Gastroesophageal sphincter (tissue), 3 donors: ENCODE results near the gene ARHGAP44.

Experiments
- EP300 ChIP-seq: sonication (generic); formaldehyde crosslinking; IDR thresholded peaks from one replicate; pipeline ENCODE4 v1.6.1; 2017; ENCODE audit warnings: antibody characterized with exemption, mild to moderate bottlenecking
- POLR2A ChIP-seq, 2 donors: fragments of 450-650 bp; IDR thresholded peaks; one replicate each; pipeline ENCODE4 v1.6.1; 2017; ENCODE audit warnings: antibody characterized with exemption in 2 of 2, mild to moderate bottlenecking in 2 of 2, moderate library complexity in 1 of 2
- POLR2AphosphoS5 ChIP-seq: sonication (generic); formaldehyde crosslinking; IDR thresholded peaks from one replicate; pipeline ENCODE4 v1.6.1; 2017; ENCODE audit warnings: antibody characterized with exemption
- TF ChIP-seq, protein P1 (sequence below), 4 experiments: fragments of 200-600 bp in 2 of 4; fragments of 450-650 bp in 2 of 4; sonication (generic) in 1 of 4; IDR thresholded peaks; one replicate each; pipeline ENCODE4 v1.5.1; 2017 to 2019; ENCODE audit warnings: antibody characterized with exemption in 4 of 4, mild to moderate bottlenecking in 2 of 4, moderate library complexity in 2 of 4

DNA sequence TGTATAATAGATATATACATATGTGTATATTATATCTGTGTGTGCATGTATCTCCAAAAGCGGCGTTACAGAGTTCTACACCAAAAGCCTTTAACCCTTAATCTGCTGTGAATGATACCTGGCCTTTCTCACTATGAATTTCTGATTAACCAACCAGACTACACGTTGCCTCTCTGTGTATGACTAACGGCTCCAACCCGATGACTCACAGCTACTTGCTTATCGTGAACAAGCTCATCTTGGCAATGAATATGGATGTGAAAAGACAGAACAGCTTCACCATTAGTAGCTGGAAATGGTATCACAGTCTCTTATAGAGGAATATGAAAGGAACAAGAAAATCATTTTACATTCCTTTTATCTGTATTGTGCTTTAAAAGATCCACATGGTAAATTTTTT lies 23.8 kb upstream of the ARHGAP44 start:
- TF ChIP-seq POLR2AphosphoS5 (peak; percentile 30), POLR2A (IDR thresholded peaks at IDR 0.05) (no peak), EP300 (no peak)
- TF ChIP-seq, protein P1, sequence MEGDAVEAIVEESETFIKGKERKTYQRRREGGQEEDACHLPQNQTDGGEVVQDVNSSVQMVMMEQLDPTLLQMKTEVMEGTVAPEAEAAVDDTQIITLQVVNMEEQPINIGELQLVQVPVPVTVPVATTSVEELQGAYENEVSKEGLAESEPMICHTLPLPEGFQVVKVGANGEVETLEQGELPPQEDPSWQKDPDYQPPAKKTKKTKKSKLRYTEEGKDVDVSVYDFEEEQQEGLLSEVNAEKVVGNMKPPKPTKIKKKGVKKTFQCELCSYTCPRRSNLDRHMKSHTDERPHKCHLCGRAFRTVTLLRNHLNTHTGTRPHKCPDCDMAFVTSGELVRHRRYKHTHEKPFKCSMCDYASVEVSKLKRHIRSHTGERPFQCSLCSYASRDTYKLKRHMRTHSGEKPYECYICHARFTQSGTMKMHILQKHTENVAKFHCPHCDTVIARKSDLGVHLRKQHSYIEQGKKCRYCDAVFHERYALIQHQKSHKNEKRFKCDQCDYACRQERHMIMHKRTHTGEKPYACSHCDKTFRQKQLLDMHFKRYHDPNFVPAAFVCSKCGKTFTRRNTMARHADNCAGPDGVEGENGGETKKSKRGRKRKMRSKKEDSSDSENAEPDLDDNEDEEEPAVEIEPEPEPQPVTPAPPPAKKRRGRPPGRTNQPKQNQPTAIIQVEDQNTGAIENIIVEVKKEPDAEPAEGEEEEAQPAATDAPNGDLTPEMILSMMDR (IDR thresholded peaks at IDR 0.05), result no peak
